Calu3 (cell line): Measurements from ENCODE around the gene KNL1. TPM values are rescaled to one million over a fixed set of nuclear protein-coding genes. Genes with fewer than 3 reads are reported as not detected.

ENCODE experiments used
- BruUV-seq: library from RNA; stranded (reverse); fragments of 400-500 nt; replicated peaks from 2 replicates; lab custom pipeline; 2021; lab: Mats Ljungman, UMichigan
- CTCF ChIA-PET: fragments of 300-600 bp; sonication (Branson Sonifier 250); formaldehyde crosslinking; loops from one replicate; lab custom pipeline; 2022; ENCODE audit warnings: antibody characterized with exemption; lab: Charles Lee
- DNase-seq: peaks from one replicate; pipeline ENCODE4 v3.0.0; 2022
- H3K27ac Mint-ChIP-seq: one replicate; pipeline ENCODE4 v1.8.0; 2022; ENCODE audit warnings: mixed read lengths; ENCODE audit not compliant: unreplicated experiment
- H3K27me3 Mint-ChIP-seq: one replicate; pipeline ENCODE4 v1.8.0; 2022; ENCODE audit warnings: mixed read lengths; ENCODE audit not compliant: unreplicated experiment
- H3K36me3 Mint-ChIP-seq: one replicate; pipeline ENCODE4 v1.8.0; 2022; ENCODE audit warnings: mild to moderate bottlenecking, moderate library complexity, mixed read lengths; ENCODE audit not compliant: insufficient read depth, unreplicated experiment
- H3K4me1 Mint-ChIP-seq: one replicate; pipeline ENCODE4 v1.8.0; 2022; ENCODE audit warnings: mild to moderate bottlenecking, low read depth, mixed read lengths; ENCODE audit not compliant: unreplicated experiment
- H3K4me3 Mint-ChIP-seq: one replicate; pipeline ENCODE4 v1.8.0; 2022; ENCODE audit warnings: mild to moderate bottlenecking, low read depth, moderate library complexity, mixed read lengths; ENCODE audit not compliant: unreplicated experiment
- H3K9me3 Mint-ChIP-seq: one replicate; pipeline ENCODE4 v1.8.0; 2022; ENCODE audit warnings: low read depth, mixed read lengths; ENCODE audit not compliant: unreplicated experiment
- CTCF ChIP-seq: fragments of 200-600 bp; IDR thresholded peaks from one replicate; pipeline ENCODE4 v1.8.0; 2022; ENCODE audit warnings: antibody characterized with exemption; ENCODE audit not compliant: unreplicated experiment
- intact Hi-C: fragments of 100-400 bp; cut with micrococcal nuclease; formaldehyde crosslinking; loops from one replicate; pipeline ENCODE4 v1.10.0; 2022; ENCODE audit not compliant: unreplicated experiment
- total RNA-seq: library from RNA; stranded (reverse); gene quantifications from 2 replicates; pipeline ENCODE4 v1.2.3, GENCODE V29; 2022

Gene KNL1
- total RNA-seq, 1 experiment from 2014 or later: 19.0 TPM

GRCh38 chr15:40582726-40583246 is 11.3 kb upstream of the KNL1 start:
- no peaks in the 10 kb centered on the region for H3K9me3 Mint-ChIP-seq
- intact Hi-C loops: no loop called here
- peaks cover 13% of the 10 kb centered on the region for H3K36me3 Mint-ChIP-seq
- no peak for TF ChIP-seq CTCF
- H3K27ac Mint-ChIP-seq: peak overlapping the region; percentile 70
- H3K27me3 Mint-ChIP-seq: no peaks in the 10 kb centered on the region
- BruUV-seq: no TSS peak
- no peaks in the 10 kb centered on the region for H3K4me1 Mint-ChIP-seq
- peak overlapping the region; percentile 65 for H3K4me3 Mint-ChIP-seq
- DNase-seq: peak; percentile 57
- CTCF ChIA-PET: interaction anchor here (0.6 kb wide), 1 partner anchor 95 kb away, joined by 3 read pairs; no protein-coding TSS in a partner anchor

GRCh38 chr15:40584191-40584590 is 9.9 kb upstream of the KNL1 start:
- H3K27me3 Mint-ChIP-seq: no peaks in the 10 kb centered on the region
- no TSS peak for BruUV-seq
- no peak for TF ChIP-seq CTCF
- H3K27ac Mint-ChIP-seq: no peak overlapping the region
- CTCF ChIA-PET: no interaction called here
- H3K4me1 Mint-ChIP-seq: peaks cover under 1% of the 10 kb centered on the region
- peak overlapping the region; percentile 65 for H3K4me3 Mint-ChIP-seq
- no peaks in the 10 kb centered on the region for H3K9me3 Mint-ChIP-seq
- H3K36me3 Mint-ChIP-seq: peaks cover 13% of the 10 kb centered on the region
- no peak for DNase-seq
- intact Hi-C loops: no loop called here

- CTCF ChIA-PET: interaction anchor here (1.5 to 1.7 kb wide), 2 partner anchors 22 to 26 kb away, joined by 4 to 6 read pairs; partner anchors contain the start of genes CCDC32 and RPUSD2
- Mint-ChIP-seq H3K4me3 (peak overlapping the region; percentile 84), H3K9me3 (no peaks in the 10 kb centered on the region), H3K36me3 (peaks cover 23% of the 10 kb centered on the region), H3K4me1 (peaks cover 20% of the 10 kb centered on the region), H3K27me3 (no peaks in the 10 kb centered on the region), H3K27ac (peak overlapping the region; percentile 82)
- no TSS peak for BruUV-seq
- intact Hi-C loops: no loop called here
- no peak for TF ChIP-seq CTCF
- DNase-seq: peak; percentile 1
These were observed 3.4 kb upstream of the KNL1 start for GRCh38 chr15:40590667-40591050.

GRCh38 chr15:40591389-40591788 is 2.7 kb upstream of the KNL1 start:
- no peak for DNase-seq
- no peak for TF ChIP-seq CTCF
- no peaks in the 10 kb centered on the region for H3K9me3 Mint-ChIP-seq
- H3K4me3 Mint-ChIP-seq: peak overlapping the region; percentile 84
- H3K27ac Mint-ChIP-seq: no peak overlapping the region
- H3K36me3 Mint-ChIP-seq: peaks cover 23% of the 10 kb centered on the region
- peaks cover 20% of the 10 kb centered on the region for H3K4me1 Mint-ChIP-seq
- no peaks in the 10 kb centered on the region for H3K27me3 Mint-ChIP-seq
- CTCF ChIA-PET: interaction anchor here (1.7 kb wide), 1 partner anchor 22 kb away, joined by 4 read pairs; the partner anchor contains the start of gene RPUSD2
- intact Hi-C loops: no loop called here
- BruUV-seq: no TSS peak
